ENCODE results near the gene EPB41L4A.

EPB41L4A gene

GRCh38 chr5:112306956-112307355, 112.1 kb downstream of the EPB41L4A start:
- no peak for DNase-seq

- no peak for DNase-seq
These were observed 114.3 kb downstream of the EPB41L4A start for GRCh38 chr5:112304743-112305142.

- no peak for DNase-seq
These were observed 115.4 kb downstream of the EPB41L4A start for GRCh38 chr5:112303685-112304084.

GRCh38 chr5:112294126-112294525, 125.0 kb downstream of the EPB41L4A start:
- no peak for DNase-seq

GRCh38 chr5:112293587-112293986, 125.5 kb downstream of the EPB41L4A start:
- no peak for DNase-seq

GRCh38 chr5:112290691-112291090, 128.4 kb downstream of the EPB41L4A start:
- DNase-seq: no peak

- DNase-seq: no peak
These were observed 129.6 kb downstream of the EPB41L4A start for GRCh38 chr5:112289465-112289864.

- DNase-seq: no peak
These were observed 134.8 kb downstream of the EPB41L4A start for GRCh38 chr5:112283943-112284929.

- DNase-seq: no peak
These were observed 136.0 kb downstream of the EPB41L4A start for GRCh38 chr5:112283034-112283582.

GRCh38 chr5:112279082-112279481, 140.0 kb downstream of the EPB41L4A start:
- DNase-seq: no peak

- DNase-seq: no peak
These were observed 142.1 kb downstream of the EPB41L4A start for GRCh38 chr5:112276991-112277390.

- no peak for DNase-seq
These were observed 143.4 kb downstream of the EPB41L4A start for GRCh38 chr5:112275671-112276070.

GRCh38 chr5:112270299-112271293, 148.5 kb downstream of the EPB41L4A start:
- DNase-seq: no peak

GRCh38 chr5:112267231-112267630, 151.8 kb downstream of the EPB41L4A start:
- DNase-seq: no peak

- no peak for DNase-seq
These were observed 154.4 kb downstream of the EPB41L4A start for GRCh38 chr5:112264666-112265065.

GRCh38 chr5:112264151-112264550, 154.9 kb downstream of the EPB41L4A start:
- no peak for DNase-seq

- no peak for DNase-seq
These were observed 155.6 kb downstream of the EPB41L4A start for GRCh38 chr5:112263469-112263868.

- DNase-seq: no peak
These were observed 160.5 kb downstream of the EPB41L4A start for GRCh38 chr5:112258571-112258970.

GRCh38 chr5:112257976-112258375, 161.1 kb downstream of the EPB41L4A start:
- no peak for DNase-seq

GRCh38 chr5:112257005-112257404, 162.1 kb downstream of the EPB41L4A start:
- no peak for DNase-seq

- DNase-seq: no peak
These were observed 164.8 kb downstream of the EPB41L4A start for GRCh38 chr5:112254303-112254702.

GRCh38 chr5:112253478-112254250, 165.4 kb downstream of the EPB41L4A start:
- no peak for DNase-seq

Measured in NCI-H510A (cell line).